ENCODE measurements around the gene KRT38. TPM values are rescaled to one million over a fixed set of nuclear protein-coding genes. Genes with fewer than 3 reads are reported as not detected.
"Not testable (repeated sequence)": the region's sequence is repeated elsewhere in the genome, so short reads cannot be mapped to it uniquely, and the experiment has no call there.

KRT38 gene
- total RNA-seq, 1 experiment from 2014 or later, result not detected

- Histone ChIP-seq H3K4me3 (ENCODE audit: low read length) (no peak overlapping the region), H3K27ac (ENCODE audit: low read length) (no peak overlapping the region), H3K9me3 (ENCODE audit: low read length) (no peaks in the 10 kb centered on the region), H3K4me1 (ENCODE audit: insufficient read depth, low read length) (0 out of 2 replicates have a peak, but pooled peaks cover 4% of the 10 kb centered on the region), H3K4me2 (ENCODE audit: low read length) (no peak overlapping the region), H3K27me3 (ENCODE audit: low read length) (no peaks in the 10 kb centered on the region), H3K36me3 (ENCODE audit: low read depth, low read length) (no peaks in the 10 kb centered on the region), H3K9me2 (replicated peaks; ENCODE audit: low read length) (no peaks in the 10 kb centered on the region), H4K20me1 (ENCODE audit: low read length) (no peaks in the 10 kb centered on the region), H3F3A (ENCODE audit: low read length, unreplicated experiment) (no peaks in the 10 kb centered on the region), H2AFZ (ENCODE audit: low read length) (no peak overlapping the region), H3K9ac (ENCODE audit: low read length) (no peak overlapping the region), H3K79me2 (ENCODE audit: low read length) (no peaks in the 10 kb centered on the region)
- DNase-seq, result no peak
- intact Hi-C loops (cut with micrococcal nuclease), result no loop called here
- ChIA-PET POLR2A (ENCODE audit: unreplicated experiment) (no interaction called here), CTCF (no interaction called here)
- no peak for ATAC-seq
- BruUV-seq (replicated peaks), result no TSS peak
- TF ChIP-seq EZH2phosphoT487 (IDR thresholded peaks at IDR 0.05; ENCODE audit: borderline replicate concordance, low read length) (no peak), EZH2 (IDR thresholded peaks at IDR 0.05; ENCODE audit: low read length, unreplicated experiment) (no peak)
These were observed 11.1 kb downstream of the KRT38 start for GRCh38 chr17:41429667-41430066.

- no peak overlapping the region for H2AFZ ChIP-seq (ENCODE audit: low read length)
- H4K20me1 ChIP-seq (ENCODE audit: low read length), result no peaks in the 10 kb centered on the region
- H3K9ac ChIP-seq (ENCODE audit: low read length), result no peak overlapping the region
- H3K79me2 ChIP-seq (ENCODE audit: low read length), result no peaks in the 10 kb centered on the region
- DNase-seq, result no peak
- no peak overlapping the region for H3K27ac ChIP-seq (ENCODE audit: low read length)
- no peaks in the 10 kb centered on the region for H3K9me2 ChIP-seq (replicated peaks; ENCODE audit: low read length)
- no peaks in the 10 kb centered on the region for H3K9me3 ChIP-seq (ENCODE audit: low read length)
- POLR2A ChIA-PET (ENCODE audit: unreplicated experiment), result no interaction called here
- BruUV-seq (replicated peaks), result no TSS peak
- no peaks in the 10 kb centered on the region for H3K27me3 ChIP-seq (ENCODE audit: low read length)
- no peaks in the 10 kb centered on the region for H3K36me3 ChIP-seq (ENCODE audit: low read depth, low read length)
- TF ChIP-seq EZH2 (IDR thresholded peaks at IDR 0.05; ENCODE audit: low read length, unreplicated experiment) (no peak), EZH2phosphoT487 (IDR thresholded peaks at IDR 0.05; ENCODE audit: borderline replicate concordance, low read length) (no peak), CTCF (conservative IDR thresholded peaks at IDR 0.05; ENCODE audit: low read depth, low read length) (no peak)
- H3K4me2 ChIP-seq (ENCODE audit: low read length), result no peak overlapping the region
- no peak overlapping the region for H3K4me3 ChIP-seq (ENCODE audit: low read length)
- ATAC-seq, result no peak
- intact Hi-C loops (cut with micrococcal nuclease), result no loop called here
- 0 out of 2 replicates have a peak, but pooled peaks cover 4% of the 10 kb centered on the region for H3K4me1 ChIP-seq (ENCODE audit: insufficient read depth, low read length)
- H3F3A ChIP-seq (ENCODE audit: low read length, unreplicated experiment), result no peaks in the 10 kb centered on the region
- CTCF ChIA-PET, result no interaction called here
These were observed 12.0 kb downstream of the KRT38 start for GRCh38 chr17:41428591-41429291.

- Histone ChIP-seq H3K36me3 (ENCODE audit: low read depth, low read length) (no peaks in the 10 kb centered on the region), H3K4me1 (ENCODE audit: insufficient read depth, low read length) (peaks cover 31% of the 10 kb centered on the region), H3K4me3 (ENCODE audit: low read length) (no peak within 1 kb of the TSS), H3K9me3 (ENCODE audit: low read length) (no peaks in the 10 kb centered on the region), H4K20me1 (ENCODE audit: low read length) (no peaks in the 10 kb centered on the region), H3K27ac (ENCODE audit: low read length) (no peak within 1 kb of the TSS), H3K4me2 (ENCODE audit: low read length) (no peak within 1 kb of the TSS), H3K27me3 (ENCODE audit: low read length) (no peaks in the 10 kb centered on the region), H3K9me2 (replicated peaks; ENCODE audit: low read length) (no peaks in the 10 kb centered on the region), H3K9ac (ENCODE audit: low read length) (no peak within 1 kb of the TSS), H3F3A (ENCODE audit: low read length, unreplicated experiment) (no peaks in the 10 kb centered on the region), H3K79me2 (ENCODE audit: low read length) (no peaks in the 10 kb centered on the region), H2AFZ (ENCODE audit: low read length) (no peak within 1 kb of the TSS)
- CTCF ChIA-PET, result no interaction called here
- intact Hi-C loops (cut with micrococcal nuclease), result no loop called here
- BruUV-seq (replicated peaks), result no TSS peak
- POLR2A ChIA-PET (ENCODE audit: unreplicated experiment), result no interaction called here
- TF ChIP-seq EZH2 (IDR thresholded peaks at IDR 0.05; ENCODE audit: low read length, unreplicated experiment) (no peak), CTCF (conservative IDR thresholded peaks at IDR 0.05; ENCODE audit: low read depth, low read length) (no peak), EZH2phosphoT487 (IDR thresholded peaks at IDR 0.05; ENCODE audit: borderline replicate concordance, low read length) (no peak)
- ATAC-seq, result no peak
- no peak for DNase-seq
These were observed 16.6 kb downstream of the KRT38 start, which contains the start of gene KRT37 for GRCh38 chr17:41424111-41424635. Gene KRT37, minus strand, starts transcription at chr17:41424585. Its CDS starts 62 bp downstream, at chr17:41424523.

GRCh38 chr17:41422586-41422985 lies 18.2 kb downstream of the KRT38 start:
- H3K9me2 ChIP-seq (replicated peaks; ENCODE audit: low read length); H3K36me3 ChIP-seq (ENCODE audit: low read depth, low read length); H4K20me1 ChIP-seq (ENCODE audit: low read length); POLR2A ChIA-PET (ENCODE audit: unreplicated experiment); H3K4me2 ChIP-seq (ENCODE audit: low read length); BruUV-seq (replicated peaks); H3K9me3 ChIP-seq (ENCODE audit: low read length); H3K79me2 ChIP-seq (ENCODE audit: low read length); H3K9ac ChIP-seq (ENCODE audit: low read length); H3K4me3 ChIP-seq (ENCODE audit: low read length); H3K27ac ChIP-seq (ENCODE audit: low read length); H2AFZ ChIP-seq (ENCODE audit: low read length); intact Hi-C loops (cut with micrococcal nuclease); CTCF ChIA-PET; ATAC-seq; H3K27me3 ChIP-seq (ENCODE audit: low read length); H3F3A ChIP-seq (ENCODE audit: low read length, unreplicated experiment); DNase-seq: not testable (repeated sequence)
- peaks cover 42% of the 10 kb centered on the region for H3K4me1 ChIP-seq (ENCODE audit: insufficient read depth, low read length)

All from PC-3 (cell line).